Mesenchymal stem cell (in vitro differentiated cells and primary cell): Measurements from ENCODE around the gene SEC16A.

Source experiments
- DNase-seq: peaks from one replicate; pipeline ENCODE4 v3.0.0-alpha.2; 2013
- H2AFZ ChIP-seq: one replicate; pipeline ENCODE4 v1.6.1; 2013; ENCODE audit warnings: low read depth, mild to moderate bottlenecking, control low read depth, inconsistent platforms, low read length, moderate library complexity
- H2AK5ac ChIP-seq: 2 replicates; pipeline ENCODE4 v1.6.1; 2013; ENCODE audit warnings: low read length, moderate library complexity, mild to moderate bottlenecking, inconsistent platforms; ENCODE audit not compliant: severe bottlenecking
- H2BK120ac ChIP-seq: one replicate; pipeline ENCODE4 v1.6.1; 2013; ENCODE audit warnings: low read depth, mild to moderate bottlenecking, inconsistent platforms, low read length, moderate library complexity
- H2BK12ac ChIP-seq, 2 experiments: one replicate each; pipeline ENCODE4 v1.6.1; 2013; ENCODE audit warnings: inconsistent platforms in 2 of 2, low read length in 2 of 2, mild to moderate bottlenecking in 2 of 2, moderate library complexity in 2 of 2, control low read depth in 1 of 2
- H2BK15ac ChIP-seq: one replicate; pipeline ENCODE4 v1.6.1; 2013; ENCODE audit warnings: mild to moderate bottlenecking, low read depth, inconsistent platforms; ENCODE audit not compliant: poor library complexity, severe bottlenecking
- H2BK5ac ChIP-seq: 2 replicates; pipeline ENCODE4 v1.6.1; 2013; ENCODE audit warnings: low read depth, mild to moderate bottlenecking, low read length, control low read depth, inconsistent platforms; ENCODE audit not compliant: poor library complexity, severe bottlenecking
- H3K14ac ChIP-seq, 2 experiments: one replicate each; pipeline ENCODE4 v1.6.1; 2013; ENCODE audit warnings: inconsistent platforms in 2 of 2, low read length in 2 of 2, control low read depth in 1 of 2, mild to moderate bottlenecking in 1 of 2, moderate library complexity in 1 of 2
- H3K18ac ChIP-seq, 2 experiments: one replicate each; pipeline ENCODE4 v1.6.1; 2013; ENCODE audit warnings: inconsistent platforms in 2 of 2, low read length in 2 of 2, control low read depth in 1 of 2, low read depth in 1 of 2, mild to moderate bottlenecking in 1 of 2
- H3K23ac ChIP-seq, 2 experiments: one replicate each; pipeline ENCODE4 v1.6.1; 2013; ENCODE audit warnings: inconsistent platforms in 2 of 2, low read length in 2 of 2, mild to moderate bottlenecking in 2 of 2, moderate library complexity in 2 of 2, control low read depth in 1 of 2
- H3K27ac ChIP-seq: 2 replicates; pipeline ENCODE4 v1.5.1; 2013; ENCODE audit warnings: mild to moderate bottlenecking, moderate library complexity, low read length, control low read depth, inconsistent platforms; ENCODE audit not compliant: poor library complexity, severe bottlenecking
- H3K27me3 ChIP-seq, 2 experiments: 2 replicates each; pipeline versions ENCODE4 v1.6.1 to v1.7.0; 2013; ENCODE audit warnings: low read length in 2 of 2, mild to moderate bottlenecking in 2 of 2, moderate library complexity in 2 of 2, control low read depth in 1 of 2, inconsistent platforms in 1 of 2; ENCODE audit not compliant: control insufficient read depth in 1 of 2, insufficient read depth in 1 of 2
- H3K36me3 ChIP-seq, 2 experiments: 2 replicates each; pipeline versions ENCODE4 v1.6.1 to v1.7.0; 2013; ENCODE audit warnings: low read length in 2 of 2, control low read depth in 1 of 2, inconsistent platforms in 1 of 2, low read depth in 1 of 2, mild to moderate bottlenecking in 1 of 2; ENCODE audit not compliant: insufficient read depth in 2 of 2, control insufficient read depth in 1 of 2
- H3K4ac ChIP-seq, 2 experiments: one replicate each; pipeline ENCODE4 v1.6.1; 2013; ENCODE audit warnings: inconsistent platforms in 2 of 2, low read length in 2 of 2, mild to moderate bottlenecking in 2 of 2, moderate library complexity in 2 of 2, control low read depth in 1 of 2, low read depth in 1 of 2
- H3K4me1 ChIP-seq: 2 replicates; pipeline ENCODE4 v1.6.1; 2013; ENCODE audit warnings: low read depth, low read length, control low read depth; ENCODE audit not compliant: control insufficient read depth, insufficient read depth
- H3K4me2 ChIP-seq: 2 replicates; pipeline ENCODE4 v1.6.1; 2013; ENCODE audit warnings: low read length, mild to moderate bottlenecking, inconsistent platforms; ENCODE audit not compliant: poor library complexity, severe bottlenecking
- H3K4me3 ChIP-seq, 2 experiments: 2 replicates each; pipeline versions ENCODE4 v1.5.1 to v1.7.0; 2013; ENCODE audit warnings: low read length in 2 of 2, mild to moderate bottlenecking in 2 of 2, control low read depth in 1 of 2, low read depth in 1 of 2; ENCODE audit not compliant: insufficient read depth in 1 of 2
- H3K79me1 ChIP-seq: replicated peaks from 2 replicates; pipeline ENCODE4 v1.6.1; 2013; ENCODE audit warnings: mild to moderate bottlenecking, control low read depth, low read length, inconsistent platforms; ENCODE audit not compliant: poor library complexity, severe bottlenecking
- H3K9ac ChIP-seq: 2 replicates; pipeline ENCODE4 v1.7.0; 2013; ENCODE audit warnings: mild to moderate bottlenecking, low read length, moderate library complexity
- H3K9me3 ChIP-seq: 2 replicates; pipeline ENCODE4 v1.7.0; 2013; ENCODE audit warnings: mild to moderate bottlenecking, low read length; ENCODE audit not compliant: control insufficient read depth
- H4K8ac ChIP-seq: one replicate; pipeline ENCODE4 v1.6.1; 2013; ENCODE audit warnings: inconsistent platforms, mild to moderate bottlenecking, low read length, moderate library complexity
- H4K91ac ChIP-seq: one replicate; pipeline ENCODE4 v1.6.1; 2013; ENCODE audit warnings: mild to moderate bottlenecking, low read length, inconsistent platforms
- WGBS: methylation state at CpG from one replicate; pipeline ENCODE4 v1.1.7; 2013; ENCODE audit warnings: mixed read lengths; 5-methylcytosine and 5-hydroxymethylcytosine counted together

The SEC16A gene

GRCh38 chr9:136405481-136405880 lies 77.4 kb downstream of the SEC16A start:
- 95% methylated on average over 4 of the region's 7 CpGs for WGBS

DNA sequence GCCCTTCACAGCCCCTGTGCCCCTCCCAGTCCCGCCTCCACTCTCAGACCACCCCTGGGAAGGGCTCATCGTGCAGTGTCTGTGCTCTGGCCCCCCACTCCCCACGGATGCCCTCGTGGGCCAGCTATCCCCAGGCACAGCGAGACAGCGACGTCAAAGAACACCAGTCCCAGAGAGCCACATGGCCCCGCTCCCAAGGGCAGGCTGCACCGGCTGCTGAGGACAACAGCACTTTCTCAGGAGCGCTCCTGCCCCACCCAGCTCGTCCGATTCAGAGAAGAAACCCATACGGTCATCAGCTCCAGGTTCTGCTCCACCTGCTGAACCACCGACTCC lies 78.1 kb downstream of the SEC16A start:
- Histone ChIP-seq H4K8ac (no peak overlapping the region), H2BK12ac (no peak overlapping the region), H2AK5ac (no peak overlapping the region), H3K23ac (no peak overlapping the region), H3K79me1 (peaks cover 29% of the 10 kb centered on the region), H3K18ac (no peak overlapping the region), H3K4me3 (no peak overlapping the region), H3K4me2 (no peak overlapping the region), H3K4ac (no peak overlapping the region), H2AFZ (no peak overlapping the region), H2BK15ac (no peak overlapping the region), H3K27me3 (no peaks in the 10 kb centered on the region), H3K4me1 (peaks cover 14% of the 10 kb centered on the region), H4K91ac (peak overlapping the region; percentile 34), H2BK120ac (no peak overlapping the region), H3K9me3 (no peaks in the 10 kb centered on the region), H3K14ac (no peak overlapping the region), H3K27ac (no peak overlapping the region), H2BK5ac (no peak overlapping the region), H3K9ac (no peak overlapping the region), H3K36me3 (peaks cover 50 to 54% of the 10 kb centered on the region in 2 experiments)
- DNase-seq: no peak
- WGBS: 93% methylated on average over 14 of the region's 14 CpGs

More at GRCh38 chr9:136405481-136405880, 77.4 kb downstream of the SEC16A start:
- H3K23ac ChIP-seq: no peak overlapping the region
- H3K4ac ChIP-seq: no peak overlapping the region
- no peak for DNase-seq
- H2BK12ac ChIP-seq: no peak overlapping the region
- H2AK5ac ChIP-seq: no peak overlapping the region
- peaks cover 14% of the 10 kb centered on the region for H3K4me1 ChIP-seq
- no peaks in the 10 kb centered on the region for H3K27me3 ChIP-seq
- H3K4me3 ChIP-seq: no peak overlapping the region
- no peak overlapping the region for H3K14ac ChIP-seq
- no peak overlapping the region for H3K18ac ChIP-seq
- no peak overlapping the region for H4K91ac ChIP-seq
- H3K79me1 ChIP-seq: peaks cover 33% of the 10 kb centered on the region
- no peak overlapping the region for H2BK120ac ChIP-seq
- H2BK15ac ChIP-seq: no peak overlapping the region
- H2AFZ ChIP-seq: no peak overlapping the region
- peaks cover 50 to 54% of the 10 kb centered on the region in 2 experiments for H3K36me3 ChIP-seq
- H3K4me2 ChIP-seq: no peak overlapping the region
- H3K9me3 ChIP-seq: no peaks in the 10 kb centered on the region
- no peak overlapping the region for H2BK5ac ChIP-seq
- no peak overlapping the region for H4K8ac ChIP-seq
- no peak overlapping the region for H3K27ac ChIP-seq
- H3K9ac ChIP-seq: no peak overlapping the region

GRCh38 chr9:136403915-136404800 lies 78.7 kb downstream of the SEC16A start:
- Histone ChIP-seq H3K18ac (no peak overlapping the region), H3K27ac (no peak overlapping the region), H3K79me1 (peaks cover 28% of the 10 kb centered on the region), H3K4me3 (no peak overlapping the region), H4K8ac (no peak overlapping the region), H2AK5ac (no peak overlapping the region), H4K91ac (no peak overlapping the region), H3K9ac (no peak overlapping the region), H3K27me3 (no peaks in the 10 kb centered on the region), H2AFZ (no peak overlapping the region), H3K14ac (no peak overlapping the region), H2BK15ac (no peak overlapping the region), H3K9me3 (no peaks in the 10 kb centered on the region), H3K4me1 (peaks cover 11% of the 10 kb centered on the region), H2BK5ac (no peak overlapping the region), H2BK120ac (no peak overlapping the region), H2BK12ac (no peak overlapping the region), H3K4ac (no peak overlapping the region), H3K4me2 (no peak overlapping the region), H3K23ac (no peak overlapping the region), H3K36me3 (peaks cover 50 to 54% of the 10 kb centered on the region in 2 experiments)
- 96% methylated on average over 32 of the region's 32 CpGs for WGBS
- DNase-seq: no peak

GRCh38 chr9:136403538-136403914 lies 79.3 kb downstream of the SEC16A start:
- H3K9ac ChIP-seq: no peak overlapping the region
- no peak overlapping the region for H3K4ac ChIP-seq
- WGBS: 99% methylated on average over 4 of the region's 5 CpGs
- peaks cover 52 to 57% of the 10 kb centered on the region in 2 experiments for H3K36me3 ChIP-seq
- H3K14ac ChIP-seq: no peak overlapping the region
- H3K79me1 ChIP-seq: peaks cover 26% of the 10 kb centered on the region
- no peaks in the 10 kb centered on the region for H3K9me3 ChIP-seq
- H3K18ac ChIP-seq: no peak overlapping the region
- H3K27me3 ChIP-seq: no peaks in the 10 kb centered on the region
- no peak overlapping the region for H2BK15ac ChIP-seq
- no peak overlapping the region for H4K8ac ChIP-seq
- DNase-seq: no peak
- H2BK12ac ChIP-seq: no peak overlapping the region
- H3K4me2 ChIP-seq: no peak overlapping the region
- H3K4me3 ChIP-seq: no peak overlapping the region
- no peak overlapping the region for H2AFZ ChIP-seq
- no peak overlapping the region for H3K27ac ChIP-seq
- no peak overlapping the region for H3K23ac ChIP-seq
- no peak overlapping the region for H2AK5ac ChIP-seq
- no peak overlapping the region for H4K91ac ChIP-seq
- no peak overlapping the region for H2BK120ac ChIP-seq
- peaks cover 14% of the 10 kb centered on the region for H3K4me1 ChIP-seq
- H2BK5ac ChIP-seq: no peak overlapping the region
